ENCODE measurements around the gene MMP17.

MMP17 gene

DNA sequence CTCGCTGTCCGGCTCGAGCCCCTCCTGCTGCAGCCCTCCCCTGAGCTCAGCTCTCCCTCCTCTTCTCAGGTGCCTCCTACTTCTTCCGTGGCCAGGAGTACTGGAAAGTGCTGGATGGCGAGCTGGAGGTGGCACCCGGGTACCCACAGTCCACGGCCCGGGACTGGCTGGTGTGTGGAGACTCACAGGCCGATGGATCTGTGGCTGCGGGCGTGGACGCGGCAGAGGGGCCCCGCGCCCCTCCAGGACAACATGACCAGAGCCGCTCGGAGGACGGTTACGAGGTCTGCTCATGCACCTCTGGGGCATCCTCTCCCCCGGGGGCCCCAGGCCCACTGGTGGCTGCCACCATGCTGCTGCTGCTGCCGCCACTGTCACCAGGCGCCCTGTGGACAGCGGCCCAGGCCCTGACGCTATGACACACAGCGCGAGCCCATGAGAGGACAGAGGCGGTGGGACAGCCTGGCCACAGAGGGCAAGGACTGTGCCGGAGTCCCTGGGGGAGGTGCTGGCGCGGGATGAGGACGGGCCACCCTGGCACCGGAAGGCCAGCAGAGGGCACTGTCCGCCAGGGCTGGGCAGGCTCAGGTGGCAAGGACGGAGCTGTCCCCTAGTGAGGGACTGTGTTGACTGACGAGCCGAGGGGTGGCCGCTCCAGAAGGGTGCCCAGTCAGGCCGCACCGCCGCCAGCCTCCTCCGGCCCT lies 22.8 kb downstream of the MMP17 start:
- DNase-seq (ENCODE audit: low read depth), result no peak

DNA sequence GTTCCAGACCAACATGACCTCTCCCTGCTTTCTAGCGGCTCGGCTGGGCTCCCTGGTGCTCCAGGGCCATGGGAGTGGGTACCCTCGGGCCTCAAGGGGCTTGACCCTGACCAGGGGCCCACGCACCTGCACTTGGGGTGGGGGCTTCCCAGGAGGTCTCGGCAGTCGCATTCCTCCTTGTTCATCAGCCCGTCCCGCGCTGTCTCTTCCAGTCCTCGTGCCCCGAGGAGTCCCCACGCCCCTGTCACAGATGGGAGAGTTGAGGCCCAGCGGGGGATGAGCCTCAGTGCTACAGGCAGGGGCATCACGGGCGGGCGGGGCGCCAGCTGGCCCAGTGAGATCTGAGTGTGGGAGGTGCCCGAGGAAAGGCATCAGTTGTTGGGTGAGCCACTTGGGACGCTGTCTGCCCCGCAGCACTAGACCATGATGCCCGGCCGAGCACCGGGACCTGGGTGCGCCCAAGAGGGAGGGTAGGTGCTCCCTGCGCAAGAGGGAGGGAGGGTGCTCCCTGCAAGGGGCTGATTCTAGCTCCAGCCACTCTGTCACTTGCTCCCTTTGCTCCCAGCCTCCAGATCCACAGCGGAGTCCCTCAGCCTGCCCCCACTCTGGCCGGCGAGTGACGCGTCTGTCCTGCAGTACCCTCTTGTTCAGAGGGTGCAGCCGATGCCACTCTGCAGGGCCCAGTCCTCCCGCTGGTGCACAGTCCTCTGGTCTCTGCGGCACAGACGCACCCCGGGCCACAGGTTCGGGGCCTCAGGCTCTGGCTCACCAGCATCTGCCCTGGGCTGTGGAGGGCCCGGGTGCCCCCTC lies 23.8 kb downstream of the MMP17 start:
- DNase-seq (ENCODE audit: low read depth), result no peak

DNA sequence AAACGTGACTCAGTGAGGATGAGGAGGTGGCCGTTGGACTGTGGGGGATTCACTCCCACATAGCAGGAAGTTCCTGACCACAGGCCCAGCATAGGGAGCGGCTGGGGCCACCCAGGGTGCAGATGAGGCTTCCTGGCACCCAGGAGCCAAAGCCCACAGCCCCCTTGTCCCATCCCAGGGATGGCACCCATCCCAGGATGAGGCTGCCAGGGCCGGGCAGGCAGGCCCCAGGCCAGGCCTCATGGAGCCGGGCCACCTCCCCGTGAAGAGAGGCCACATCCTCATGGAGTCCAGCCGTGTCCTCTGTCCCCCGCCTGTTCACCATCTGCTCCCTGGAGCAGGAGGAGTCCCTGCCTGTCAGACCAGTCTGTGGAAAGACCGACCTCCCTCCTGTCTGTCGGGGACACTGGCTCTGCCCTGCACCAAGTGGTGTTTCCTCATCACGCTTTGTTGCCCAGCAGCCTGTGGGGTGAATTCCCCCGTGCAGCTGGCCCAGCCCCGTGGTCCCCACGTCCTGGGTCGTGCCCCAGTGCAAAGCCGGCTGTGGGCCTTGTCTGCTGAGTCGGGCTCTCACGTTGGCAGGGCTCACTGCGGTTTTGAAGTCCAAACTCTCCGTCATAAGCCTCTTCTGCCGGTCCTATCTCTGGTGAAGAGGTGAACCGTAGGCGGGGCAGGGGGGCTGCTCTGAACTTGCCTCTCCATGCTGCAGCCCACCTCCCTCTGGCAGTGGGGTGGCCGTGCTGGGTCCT lies 24.5 kb downstream of the MMP17 start:
- DNase-seq (ENCODE audit: low read depth), result no peak

DNA sequence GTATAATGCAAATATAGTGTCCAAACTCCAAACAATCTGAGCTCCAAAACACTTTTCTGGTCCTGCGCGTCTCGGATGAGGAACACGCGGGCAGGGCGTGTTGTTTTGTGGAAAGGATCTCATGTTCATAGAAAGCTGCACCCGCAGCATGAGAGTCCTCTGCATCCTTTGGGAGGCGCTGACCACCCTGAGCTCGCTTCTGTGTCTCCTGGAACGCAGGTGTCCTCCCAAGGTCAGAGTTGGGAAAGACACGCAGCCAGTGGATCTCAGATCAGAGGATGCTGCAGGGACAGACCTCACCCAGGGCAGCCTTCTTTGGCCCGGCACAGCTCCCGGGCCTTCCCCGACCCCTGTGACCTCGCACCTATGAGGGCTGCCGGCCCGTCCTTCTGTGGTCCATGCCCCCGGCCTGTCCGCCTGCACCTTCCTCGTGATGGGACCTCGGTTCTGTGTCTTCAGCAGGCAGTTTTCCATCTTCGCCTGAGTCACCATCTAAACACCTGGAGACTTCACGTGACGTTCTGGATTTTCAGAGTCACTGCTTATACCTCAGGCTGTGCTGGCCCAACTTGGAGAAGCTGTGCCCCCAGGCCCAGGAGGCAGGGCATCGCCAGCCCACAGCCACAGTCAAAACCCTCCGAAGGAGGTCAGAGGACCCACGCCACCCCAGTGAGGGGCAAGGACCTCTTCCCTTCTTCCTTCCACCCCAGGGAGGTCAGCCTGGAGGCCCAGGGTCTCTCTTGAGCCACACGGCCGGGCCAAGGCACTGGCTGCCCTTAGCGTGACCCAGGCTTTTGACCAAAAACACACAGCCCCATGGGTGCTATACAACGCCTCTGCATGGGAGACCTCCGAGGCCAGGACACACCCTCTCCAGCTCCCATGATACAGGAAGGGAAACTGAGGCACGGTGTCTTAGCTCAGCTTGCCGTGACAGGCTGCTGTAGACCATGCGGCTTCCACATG lies 25.9 kb downstream of the MMP17 start:
- no peak for DNase-seq (ENCODE audit: low read depth)

DNA sequence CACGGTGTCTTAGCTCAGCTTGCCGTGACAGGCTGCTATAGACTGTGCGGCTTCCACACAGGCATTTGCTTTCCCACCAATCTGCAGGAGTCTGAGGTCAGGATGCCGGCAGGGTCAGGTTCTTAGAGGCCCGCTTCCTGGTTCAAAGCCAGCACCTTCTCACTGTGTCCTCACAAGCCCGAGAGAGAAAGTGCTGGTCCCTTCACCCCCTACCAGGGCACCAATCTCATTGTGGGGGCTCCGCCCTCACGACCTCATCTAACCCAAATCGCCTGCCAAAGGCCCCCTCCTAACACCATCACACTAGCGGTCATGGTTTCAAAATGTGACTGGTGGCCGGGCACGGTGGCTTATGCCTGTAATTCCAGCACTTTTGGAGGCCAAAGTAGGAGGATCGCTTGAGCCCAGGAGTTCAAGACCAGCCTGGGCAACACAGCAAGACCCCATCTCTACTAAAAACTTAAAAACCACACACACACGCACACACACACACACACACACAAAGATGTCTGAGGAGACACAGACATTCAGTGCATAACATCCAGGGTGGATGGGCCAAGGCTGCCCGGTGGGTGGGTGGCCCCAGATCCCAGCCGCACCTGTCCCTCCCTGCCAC lies 26.8 kb downstream of the MMP17 start:
- no peak for DNase-seq (ENCODE audit: low read depth)

DNA sequence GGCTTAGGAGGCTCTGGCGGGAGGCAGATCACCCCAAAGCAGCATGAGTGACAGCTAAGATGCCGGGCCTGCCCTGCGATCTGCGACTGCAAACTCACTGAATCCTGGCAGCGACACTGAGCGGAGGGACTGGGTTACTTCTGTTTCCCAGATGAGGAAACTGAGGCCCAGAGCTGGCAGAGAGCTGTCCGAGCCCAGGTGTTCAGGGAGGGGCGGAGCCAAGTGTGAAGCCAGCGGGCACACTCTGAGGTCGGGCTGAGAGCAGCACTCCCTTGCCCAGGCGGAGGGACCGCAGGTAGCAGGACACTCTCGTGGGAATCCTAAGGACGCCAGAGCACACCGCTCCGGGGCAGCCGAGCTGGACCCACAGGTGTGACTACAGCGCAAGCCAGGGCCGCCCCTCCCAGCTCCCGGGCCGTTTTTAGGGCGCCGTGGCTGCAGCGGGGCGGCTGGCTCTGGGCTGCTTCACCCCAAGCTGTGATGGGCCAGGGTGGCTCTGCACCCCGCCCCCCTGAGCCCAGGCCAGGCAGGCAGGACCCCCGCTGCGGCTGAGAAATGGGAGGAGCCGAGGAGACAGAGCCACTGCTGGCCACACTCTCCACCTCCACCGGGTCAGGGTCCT lies 27.4 kb downstream of the MMP17 start:
- no peak for DNase-seq (ENCODE audit: low read depth)

DNA sequence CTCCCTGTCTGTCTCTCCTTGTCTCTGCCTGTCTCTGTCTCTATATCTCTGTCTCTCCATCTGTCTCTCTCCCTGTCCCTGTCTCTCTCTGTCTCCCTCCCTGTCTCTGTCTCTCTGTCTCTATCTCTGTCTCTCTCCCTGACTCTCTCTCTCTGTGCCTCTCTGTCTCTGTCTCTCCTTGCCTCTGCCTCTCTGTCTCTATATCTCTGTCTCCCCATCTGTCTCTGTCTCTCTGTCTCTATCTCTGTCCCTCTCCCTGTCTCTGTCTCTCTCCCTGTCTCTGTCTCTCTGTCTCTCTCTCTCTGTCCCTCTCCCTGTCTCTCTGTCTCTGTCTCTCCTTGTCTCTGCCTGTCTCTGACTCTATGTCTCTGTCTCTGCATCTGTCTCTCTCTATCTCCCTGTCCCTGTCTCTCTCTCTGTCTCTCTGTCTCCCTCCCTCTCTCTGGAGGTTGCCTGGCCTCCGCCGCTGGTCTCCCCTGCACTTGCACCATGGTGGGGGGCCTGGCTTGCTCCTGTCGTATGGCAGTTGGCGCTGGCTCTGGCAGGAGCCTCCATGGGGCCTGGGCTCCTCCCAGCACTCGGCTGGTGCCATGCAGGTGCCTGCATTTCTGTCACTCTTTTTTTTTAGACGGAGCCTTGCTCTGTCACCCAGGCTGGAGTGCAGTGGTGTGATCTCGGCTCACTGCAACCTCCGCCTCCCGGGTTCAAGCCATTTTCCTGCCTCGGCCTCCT lies 28.3 kb downstream of the MMP17 start:
- no peak for DNase-seq (ENCODE audit: low read depth)

DNA sequence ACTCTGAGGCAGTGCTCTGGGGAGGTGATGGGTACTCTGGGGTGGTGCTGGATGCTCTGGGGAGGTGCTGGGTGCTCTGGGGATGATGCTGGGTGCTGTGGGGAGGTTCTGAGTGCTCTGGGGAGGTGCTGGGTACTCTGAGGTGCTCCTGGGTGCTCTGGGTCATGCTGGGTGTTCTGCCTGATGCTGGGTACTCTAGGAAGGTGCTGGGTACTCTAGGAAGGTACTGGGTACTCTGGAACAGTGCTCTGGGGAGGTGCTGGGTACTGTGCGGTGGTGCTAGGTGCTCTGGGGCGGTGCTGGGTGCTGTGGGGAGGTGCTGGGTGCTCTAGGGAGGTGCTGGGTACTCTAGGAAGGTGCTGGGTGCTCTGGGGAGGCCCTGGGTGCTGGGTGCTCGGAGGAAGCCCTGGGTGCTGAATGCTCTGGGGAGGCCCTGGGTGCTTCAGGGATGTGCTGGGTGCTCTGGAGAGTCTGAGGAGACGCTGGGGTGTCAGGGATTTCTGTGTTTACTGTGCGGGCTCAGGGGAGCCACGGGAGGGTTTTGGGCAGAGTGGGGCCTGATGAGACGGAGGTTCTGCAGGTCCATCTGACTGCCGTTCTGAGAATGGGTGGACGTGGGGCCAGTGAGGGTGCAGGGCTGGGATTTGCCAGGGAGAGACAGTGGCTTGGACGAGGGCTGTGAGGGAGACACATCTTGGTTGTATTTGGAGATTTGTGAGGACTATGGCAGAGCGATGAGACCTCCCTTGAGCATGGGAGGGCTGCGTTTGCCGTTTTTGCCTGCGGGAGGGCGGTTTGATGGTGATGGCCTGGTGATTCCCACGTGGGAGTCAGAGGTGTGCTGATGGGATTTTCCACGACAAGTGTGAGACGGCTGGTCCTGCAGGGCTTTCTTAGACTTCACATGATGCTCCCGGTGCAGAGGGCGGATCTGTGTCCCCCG lies 30.0 kb downstream of the MMP17 start:
- no peak for DNase-seq (ENCODE audit: low read depth)

DNA sequence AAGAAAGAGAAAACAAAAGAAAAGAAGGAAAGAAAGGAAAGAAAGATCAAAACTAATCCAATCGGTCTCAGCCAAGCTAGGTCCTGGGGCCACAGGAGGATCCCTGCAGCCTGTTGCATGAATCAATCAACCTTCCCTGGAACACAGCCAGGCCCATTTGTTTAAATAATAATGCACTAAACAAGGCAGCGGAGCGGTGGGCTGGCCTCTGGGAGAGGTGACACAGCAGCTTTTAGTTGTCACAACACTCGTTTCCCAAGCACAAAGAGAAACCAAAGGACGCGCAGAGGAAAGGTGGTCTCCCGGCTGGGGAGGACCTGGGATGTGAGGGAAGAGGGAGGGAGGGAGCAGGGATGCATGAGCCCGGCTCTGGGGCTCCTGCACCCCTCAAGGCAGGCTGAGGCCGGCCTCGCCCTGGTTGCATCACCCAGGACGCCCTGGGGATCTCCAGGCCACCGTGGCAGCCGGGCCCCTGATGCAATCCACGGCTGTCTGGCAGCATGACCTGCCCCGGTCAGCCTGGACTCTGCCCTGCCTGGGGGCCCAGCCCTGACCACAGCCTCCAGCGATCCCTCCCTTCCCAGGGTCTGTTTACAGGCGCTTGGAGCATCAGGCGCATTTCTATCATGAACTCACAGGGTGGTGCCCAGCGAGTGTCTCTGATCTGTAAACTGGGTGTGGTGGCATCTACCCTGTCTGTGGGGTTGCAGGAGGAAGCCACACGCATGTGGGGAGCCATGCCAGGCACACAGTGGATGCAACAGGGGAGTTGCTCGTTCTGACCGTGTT lies 32.5 kb downstream of the MMP17 start:
- DNase-seq (ENCODE audit: low read depth), result no peak

DNA sequence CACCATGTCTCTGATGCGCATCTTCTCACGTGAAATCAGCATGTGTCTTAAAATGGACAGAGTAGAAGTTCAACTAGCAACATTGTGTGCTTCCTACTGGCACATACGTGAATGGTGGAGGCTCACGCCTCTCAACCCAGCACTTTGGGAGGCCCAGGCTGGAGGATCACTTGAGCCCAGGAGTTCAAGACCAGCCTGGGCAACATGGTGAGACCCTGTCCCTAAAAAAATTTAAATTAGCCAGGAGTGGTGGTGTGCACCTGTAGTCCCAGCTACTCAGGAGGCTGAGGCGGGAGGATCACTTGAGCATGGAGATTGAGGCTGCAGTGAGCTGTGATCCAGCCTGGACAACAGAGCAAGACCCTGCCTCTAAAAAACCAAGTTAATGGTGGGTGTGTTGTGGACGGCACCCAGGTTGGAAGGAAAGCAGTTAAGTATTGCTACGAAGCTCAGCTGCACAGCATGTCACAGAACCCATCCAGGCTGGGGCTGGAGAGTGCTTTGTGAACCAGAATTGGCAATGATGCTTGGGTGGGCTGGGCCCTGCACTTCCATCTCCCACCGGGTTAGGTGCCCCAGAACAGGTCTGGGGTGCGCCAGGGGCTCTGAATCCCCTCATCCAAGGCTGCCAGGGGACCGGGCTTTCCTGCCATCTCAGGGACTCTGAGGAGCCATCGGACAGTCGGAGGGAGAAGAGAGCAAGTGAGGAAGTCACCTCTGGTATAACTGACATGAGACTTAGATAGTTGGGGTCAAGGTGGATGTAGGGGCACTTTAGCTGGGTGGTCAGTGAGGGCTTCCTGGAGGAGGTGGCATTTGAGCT lies 33.3 kb downstream of the MMP17 start:
- no peak for DNase-seq (ENCODE audit: low read depth)

DNA sequence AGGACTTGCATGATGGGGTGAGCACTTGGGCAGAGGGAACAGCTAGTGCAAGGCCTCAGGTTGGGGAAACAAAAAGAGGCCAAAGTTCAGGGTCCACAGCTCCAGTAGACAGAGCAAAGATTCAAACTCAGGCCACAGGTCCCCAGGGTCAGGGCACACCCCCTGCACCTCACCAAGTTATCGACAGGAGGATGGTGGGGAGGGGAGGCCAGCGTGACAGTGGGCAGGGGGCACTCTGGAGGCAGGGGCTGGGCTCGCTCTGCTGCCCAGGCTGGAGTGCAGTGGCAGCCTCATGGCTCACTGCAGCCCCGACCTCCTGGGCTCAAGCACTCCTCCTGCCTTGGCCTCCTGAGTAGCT lies 33.9 kb downstream of the MMP17 start:
- no peak for DNase-seq (ENCODE audit: low read depth)

DNA sequence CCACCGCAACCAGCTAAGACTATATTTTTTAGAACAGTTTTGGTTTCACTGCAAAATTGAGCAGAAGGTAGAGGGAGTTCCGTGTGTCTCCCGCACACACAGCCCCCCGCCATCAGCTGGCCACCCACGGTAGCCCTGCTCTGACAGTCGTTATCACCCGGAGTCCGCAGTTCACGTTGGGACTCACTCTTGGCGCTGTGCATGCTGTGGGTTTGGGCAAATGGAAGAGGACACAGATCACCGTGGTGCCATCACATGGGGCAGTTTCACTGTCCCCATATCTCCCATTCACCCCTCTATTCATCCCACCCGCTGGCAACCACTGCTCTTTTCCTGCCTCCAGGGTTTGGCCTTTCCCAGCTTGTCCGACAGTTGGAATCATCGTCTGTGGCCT lies 34.4 kb downstream of the MMP17 start:
- no peak for DNase-seq (ENCODE audit: low read depth)

DNA sequence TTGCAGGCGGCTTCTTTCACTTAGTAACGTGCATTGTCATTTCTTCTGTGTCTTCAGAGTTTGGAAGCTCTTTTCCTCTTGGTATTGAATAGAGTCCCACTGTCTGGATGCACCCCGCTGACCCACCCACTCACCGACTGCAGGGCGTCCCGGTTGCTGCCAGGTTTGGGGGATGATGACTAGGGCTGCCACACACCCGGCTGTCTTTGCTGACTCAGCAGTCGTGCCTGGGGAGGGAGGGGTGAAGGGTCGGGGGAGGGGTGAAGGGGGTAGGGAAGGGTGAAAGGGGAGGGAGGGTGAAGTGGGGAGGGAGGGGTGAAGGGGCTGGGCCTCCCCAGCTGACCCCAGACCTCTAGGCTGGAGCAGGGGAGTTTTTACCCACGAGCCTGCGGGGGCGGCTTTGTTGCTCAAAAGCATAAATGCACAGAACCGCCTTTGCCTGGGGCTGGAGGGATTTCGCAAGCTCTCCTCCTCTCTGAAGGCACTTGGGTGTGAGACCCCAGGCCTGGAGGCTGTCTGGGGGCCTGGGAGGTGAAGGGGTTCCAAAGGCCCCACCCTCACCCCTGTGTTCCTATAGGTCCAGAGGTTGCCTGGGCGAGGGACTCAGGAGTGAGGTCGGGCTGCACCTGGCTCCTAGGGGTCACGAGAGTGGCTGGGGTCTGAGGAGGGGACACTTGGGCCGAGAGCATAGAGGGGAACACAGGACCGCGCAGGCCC lies 35.0 kb downstream of the MMP17 start:
- no peak for DNase-seq (ENCODE audit: low read depth)

DNA sequence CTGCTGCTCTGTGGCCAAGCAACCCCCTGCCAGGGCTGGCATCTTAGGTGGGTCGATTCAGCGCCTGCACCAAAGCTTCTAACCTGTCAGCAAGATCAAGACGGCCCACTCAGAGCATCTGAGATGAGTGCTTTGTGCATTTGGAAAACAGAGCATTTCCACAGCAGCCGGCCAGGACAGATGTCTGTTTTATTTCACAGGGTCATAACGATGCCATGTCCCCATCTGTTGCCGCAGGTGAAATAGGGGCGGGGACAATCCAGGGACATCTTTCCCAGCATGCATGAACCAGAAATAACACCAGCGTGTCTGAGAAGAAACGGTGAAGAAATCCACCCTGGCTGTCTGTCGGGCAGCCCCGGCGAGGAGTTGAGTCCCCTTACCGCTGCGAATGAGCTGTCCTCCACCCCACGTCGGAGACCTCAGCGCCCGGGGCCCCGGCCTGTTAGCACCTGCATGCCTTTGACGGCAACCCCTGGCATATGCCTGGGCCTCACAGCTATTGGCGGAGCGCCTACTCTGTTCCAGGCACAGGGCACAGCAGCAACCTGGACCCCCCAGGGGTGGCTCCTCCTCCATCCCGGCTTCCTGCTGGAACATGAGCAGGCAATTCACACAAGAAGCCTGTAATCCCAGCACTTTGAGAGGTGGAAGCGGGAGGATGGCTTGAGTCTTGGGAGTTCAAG lies 35.7 kb downstream of the MMP17 start:
- DNase-seq (ENCODE audit: low read depth), result no peak

DNA sequence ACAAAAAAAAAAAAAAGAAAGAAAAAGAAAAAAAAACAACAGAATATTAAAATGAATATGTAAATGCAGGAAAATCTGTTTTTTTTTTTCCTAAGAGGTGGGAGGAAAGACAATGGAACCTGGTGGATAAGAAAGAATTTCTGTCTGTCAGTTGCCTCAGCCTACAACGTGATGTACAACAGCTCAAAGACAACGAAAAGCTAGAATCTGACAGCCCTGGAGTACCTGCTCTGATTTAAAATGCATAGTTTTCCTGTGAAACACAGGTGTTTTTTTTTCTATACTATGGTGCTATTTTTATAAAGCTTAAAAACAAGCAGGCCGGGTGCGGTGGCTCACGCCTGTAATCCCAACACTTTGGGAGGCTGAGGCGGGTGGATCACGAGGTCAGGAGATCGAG lies 36.3 kb downstream of the MMP17 start:
- no peak for DNase-seq (ENCODE audit: low read depth)
